SU-DHL-6 (cell line): ENCODE measurements around the gene ENTR1.

Experiments used
- CTCF ChIP-seq: fragments of 200-600 bp; sonication (generic); IDR thresholded peaks from one replicate; pipeline ENCODE4 v1.5.1; 2017; ENCODE audit warnings: antibody characterized with exemption, mild to moderate bottlenecking, low read length, moderate library complexity; ENCODE audit not compliant: insufficient read depth, poor library complexity, severe bottlenecking
- EZH2phosphoT487 ChIP-seq: fragments of 200-600 bp; sonication (generic), shearing (Covaris generic); conservative IDR thresholded peaks from 2 replicates; pipeline ENCODE4 v1.6.1; 2018; ENCODE audit warnings: mild to moderate bottlenecking, antibody characterized with exemption, low read length, moderate library complexity, mixed read lengths

GRCh38 chr9:136412962-136413361 lies 2.5 kb upstream of the ENTR1 start:
- no peak for TF ChIP-seq CTCF
- no peak for TF ChIP-seq EZH2phosphoT487
